DOHH2 (cell line): Measurements from ENCODE around the gene SSC5D.

ENCODE experiments used
- EZH2phosphoT487 ChIP-seq: fragments of 200-600 bp; sonication (generic); IDR thresholded peaks from 2 replicates; pipeline ENCODE4 v1.6.1; 2017; ENCODE audit warnings: borderline replicate concordance, mild to moderate bottlenecking, antibody characterized with exemption, low read length, moderate library complexity, mixed read lengths
- TF ChIP-seq, protein P1 (sequence below): fragments of 200-600 bp; sonication (generic); IDR thresholded peaks from one replicate; pipeline ENCODE4 v1.5.1; 2014; ENCODE audit warnings: antibody characterized with exemption, mild to moderate bottlenecking, low read depth, low read length; ENCODE audit not compliant: poor library complexity, severe bottlenecking

DNA sequence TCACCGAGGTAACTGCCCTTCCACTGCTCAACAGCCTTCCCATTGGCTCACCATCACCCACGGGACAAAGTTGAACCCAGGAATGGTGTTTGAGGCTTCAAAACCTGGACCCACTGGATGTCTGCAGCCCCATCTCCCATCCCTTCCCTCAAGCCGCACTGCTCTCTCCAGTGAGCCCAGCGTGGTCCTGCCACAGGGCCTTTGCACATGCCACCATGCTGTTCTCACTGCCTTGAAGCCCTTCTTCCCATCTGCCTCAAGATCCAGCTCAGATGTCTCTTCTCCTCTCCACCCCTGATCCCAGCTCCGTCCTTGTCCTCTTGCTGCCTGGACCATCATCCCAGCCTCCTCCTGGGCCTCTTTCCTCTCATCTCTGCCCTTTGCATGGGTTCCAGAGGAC lies 49.2 kb upstream of the SSC5D start:
- TF ChIP-seq, protein P1, sequence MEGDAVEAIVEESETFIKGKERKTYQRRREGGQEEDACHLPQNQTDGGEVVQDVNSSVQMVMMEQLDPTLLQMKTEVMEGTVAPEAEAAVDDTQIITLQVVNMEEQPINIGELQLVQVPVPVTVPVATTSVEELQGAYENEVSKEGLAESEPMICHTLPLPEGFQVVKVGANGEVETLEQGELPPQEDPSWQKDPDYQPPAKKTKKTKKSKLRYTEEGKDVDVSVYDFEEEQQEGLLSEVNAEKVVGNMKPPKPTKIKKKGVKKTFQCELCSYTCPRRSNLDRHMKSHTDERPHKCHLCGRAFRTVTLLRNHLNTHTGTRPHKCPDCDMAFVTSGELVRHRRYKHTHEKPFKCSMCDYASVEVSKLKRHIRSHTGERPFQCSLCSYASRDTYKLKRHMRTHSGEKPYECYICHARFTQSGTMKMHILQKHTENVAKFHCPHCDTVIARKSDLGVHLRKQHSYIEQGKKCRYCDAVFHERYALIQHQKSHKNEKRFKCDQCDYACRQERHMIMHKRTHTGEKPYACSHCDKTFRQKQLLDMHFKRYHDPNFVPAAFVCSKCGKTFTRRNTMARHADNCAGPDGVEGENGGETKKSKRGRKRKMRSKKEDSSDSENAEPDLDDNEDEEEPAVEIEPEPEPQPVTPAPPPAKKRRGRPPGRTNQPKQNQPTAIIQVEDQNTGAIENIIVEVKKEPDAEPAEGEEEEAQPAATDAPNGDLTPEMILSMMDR = no peak
- no peak for TF ChIP-seq EZH2phosphoT487
